GM12864 (cell line): ENCODE measurements around the gene CYS1.
A peak's percentile ranks its signal among the peaks of the same experiment; 100 is the strongest.

Source experiments
- DNase-seq: peaks from one replicate; pipeline ENCODE4 v3.0.0-alpha.2; 2011; ENCODE audit warnings: low read depth
- H3K4me3 ChIP-seq: 2 replicates; pipeline ENCODE4 v1.5.1; 2011; ENCODE audit warnings: mild to moderate bottlenecking, low read depth, low read length, control low read depth
- CTCF ChIP-seq: IDR thresholded peaks from 2 replicates; pipeline ENCODE4 v1.5.1; 2011; ENCODE audit warnings: low read depth, mild to moderate bottlenecking, moderate library complexity, low read length, control low read depth, inconsistent platforms; ENCODE audit errors: missing control alignments

CYS1 gene

GRCh38 chr2:10123281-10123680, 43.1 kb upstream of the CYS1 start:
- peak overlapping the region; percentile 90 for H3K4me3 ChIP-seq
- no peak for DNase-seq
- no peak for TF ChIP-seq CTCF

- peak; percentile 83 for DNase-seq
- TF ChIP-seq CTCF = no peak
- peak within 1 kb of the TSS; percentile 90 for H3K4me3 ChIP-seq
Observed at GRCh38 chr2:10122500-10123280, 42.5 kb upstream of the CYS1 start, which contains the start of gene RRM2. RRM2 (plus strand) TSS chr2:10122739; CDS start chr2:10122799, 60 bp downstream.

DNA sequence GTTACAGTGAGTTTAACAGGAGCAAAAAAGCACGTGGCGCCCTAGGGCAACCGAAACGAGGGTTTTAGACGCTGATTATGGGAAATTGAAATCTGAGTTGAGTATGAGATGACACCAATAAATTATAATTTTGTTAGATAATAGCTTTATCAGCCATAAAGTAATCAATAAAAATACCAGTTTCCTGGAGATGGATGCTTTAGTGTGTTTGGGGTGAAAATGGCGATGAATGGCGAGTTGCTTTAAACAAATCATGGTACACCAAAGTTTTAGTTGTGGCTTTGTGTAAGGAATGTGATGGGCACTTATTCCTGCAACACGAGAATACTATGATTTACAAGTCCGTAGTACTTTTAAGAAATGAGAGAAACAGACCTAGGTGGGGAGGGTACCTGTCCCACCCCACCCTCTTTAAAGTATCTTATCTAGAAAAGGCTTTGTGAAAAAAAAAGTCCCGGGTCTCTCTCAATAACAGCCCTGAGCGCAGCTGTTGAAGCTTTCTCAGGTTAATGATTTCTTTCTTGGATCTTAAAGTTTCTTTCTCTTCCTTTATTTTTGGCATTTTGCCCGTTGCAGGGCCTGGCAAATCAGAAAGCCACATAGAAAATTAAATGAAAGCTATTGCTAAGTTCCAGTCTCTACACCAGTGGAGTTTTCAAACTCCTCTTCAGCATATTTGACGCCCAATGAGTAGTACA, 40.8 kb upstream of the CYS1 start:
- TF ChIP-seq CTCF = no peak
- peak overlapping the region; percentile 90 for H3K4me3 ChIP-seq
- no peak for DNase-seq

DNA sequence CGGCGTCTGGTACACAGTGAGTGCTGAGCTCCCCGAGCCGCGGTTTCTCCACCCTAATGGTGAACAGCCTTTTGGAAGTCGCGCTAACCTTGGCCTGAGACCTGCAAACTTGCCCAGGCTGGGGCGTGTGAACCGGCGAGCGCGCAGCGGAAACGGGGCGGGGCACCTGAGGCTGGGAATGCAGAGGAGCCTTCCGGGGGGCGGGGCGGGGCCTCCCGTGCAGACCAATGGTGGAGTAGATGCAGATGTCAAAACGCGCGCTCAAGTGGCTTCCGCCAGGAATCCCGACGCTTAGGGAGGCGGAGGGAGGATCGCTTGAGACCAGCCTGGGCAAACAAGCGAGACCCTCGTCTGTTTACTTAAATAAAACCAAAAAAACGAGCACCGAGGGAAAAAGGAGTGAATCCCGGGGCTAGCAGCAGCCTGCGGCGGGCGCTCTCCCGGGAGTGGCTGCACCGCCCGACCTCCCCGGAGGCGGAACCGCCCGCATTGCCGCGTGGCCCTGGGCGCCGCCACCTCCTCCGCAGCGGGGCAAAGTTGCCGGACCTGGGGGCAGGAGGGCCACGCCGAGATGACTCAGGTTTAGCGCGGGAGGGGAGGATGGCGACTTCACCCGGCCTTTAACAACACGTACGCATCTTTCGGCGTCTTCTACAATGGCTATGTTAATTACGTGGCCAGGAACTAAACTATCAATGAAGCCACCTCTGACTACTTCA, 40.1 kb upstream of the CYS1 start:
- H3K4me3 ChIP-seq = peak overlapping the region; percentile 90
- peak; percentile 89 for DNase-seq
- no peak for TF ChIP-seq CTCF

DNA sequence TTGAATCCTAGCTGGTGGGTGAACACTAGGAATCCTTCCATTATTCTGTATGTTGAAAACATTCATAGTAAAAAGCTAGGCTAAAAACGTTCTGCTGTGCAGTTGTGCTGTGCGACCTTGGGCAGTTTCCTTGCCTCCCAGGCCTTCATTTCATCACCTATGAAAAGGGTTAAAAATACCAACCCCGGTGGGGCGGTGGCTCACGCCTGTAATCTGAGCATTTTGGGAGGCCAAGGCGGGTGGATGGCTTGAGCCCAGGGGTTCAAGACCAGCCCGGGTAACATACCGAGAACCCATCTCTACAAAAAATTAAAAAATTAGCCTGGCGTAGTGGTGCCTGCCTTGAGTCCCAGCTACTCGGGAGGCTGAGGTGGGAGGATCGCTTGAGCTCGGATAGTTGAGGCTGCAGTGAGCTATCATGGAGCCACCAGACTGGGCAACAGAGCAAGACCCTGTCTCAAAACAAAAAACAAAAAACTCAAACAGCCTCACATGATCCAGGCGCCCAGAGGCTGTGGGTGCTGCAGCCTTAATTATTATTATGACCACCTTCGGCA, 39.5 kb upstream of the CYS1 start:
- TF ChIP-seq CTCF = no peak
- peak overlapping the region; percentile 90 for H3K4me3 ChIP-seq
- DNase-seq = no peak

DNA sequence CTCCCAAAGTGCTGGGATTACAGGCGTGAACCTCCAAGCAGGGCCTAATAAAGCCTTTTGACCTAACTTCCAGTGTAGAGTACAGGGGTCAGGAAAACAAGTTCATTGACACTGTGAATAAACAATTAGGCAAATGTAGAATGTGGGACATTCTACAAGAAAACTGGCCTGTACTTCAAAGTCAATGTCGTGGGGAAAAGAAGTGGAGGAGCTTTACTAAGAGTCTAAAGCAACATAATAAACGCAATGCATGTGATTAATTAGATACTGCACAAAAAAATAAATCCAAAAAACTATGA, 38.8 kb upstream of the CYS1 start:
- no peak for DNase-seq
- TF ChIP-seq CTCF = no peak
- H3K4me3 ChIP-seq = no peak overlapping the region
